Stimulated activated naive B cell treated with anti-CD40 and anti-IgM and Interleukin-4, amounts not matched to agents 10 μg/mL and 1 μg/mL and 100 μg/mL, for 72 hours (primary cell): ENCODE data around the gene SFTPB.

Source experiments
- ATAC-seq, 2 donors: fragments of 150-1000 bp; cut with Tn5 transposase; replicated peaks; 2 replicates each; pipeline ENCODE4 v1.10.0; 2021; ENCODE audit warnings: moderate library complexity in 1 of 2
- DNase-seq: peaks from one replicate; pipeline ENCODE4 v3.0.0; 2021
- H3K27ac Mint-ChIP-seq: one replicate; pipeline ENCODE4 v1.8.0; 2022; ENCODE audit warnings: mild to moderate bottlenecking, mixed read lengths
- H3K27me3 Mint-ChIP-seq, 2 donors: one replicate each; pipeline ENCODE4 v1.8.0; 2022; ENCODE audit warnings: mixed read lengths in 2 of 2
- H3K36me3 Mint-ChIP-seq, 2 donors: one replicate each; pipeline ENCODE4 v1.8.0; 2022; ENCODE audit warnings: mixed read lengths in 2 of 2, mild to moderate bottlenecking in 1 of 2
- H3K4me1 Mint-ChIP-seq, 2 donors: one replicate each; pipeline ENCODE4 v1.8.0; 2022; ENCODE audit warnings: mixed read lengths in 2 of 2, mild to moderate bottlenecking in 1 of 2
- H3K4me3 Mint-ChIP-seq, 2 donors: one replicate each; pipeline ENCODE4 v1.8.0; 2022; ENCODE audit warnings: mild to moderate bottlenecking in 2 of 2, mixed read lengths in 2 of 2, moderate library complexity in 1 of 2
- H3K9me3 Mint-ChIP-seq, 2 donors: one replicate each; pipeline ENCODE4 v1.8.0; 2022; ENCODE audit warnings: mixed read lengths in 2 of 2, mild to moderate bottlenecking in 1 of 2

Gene SFTPB

DNA sequence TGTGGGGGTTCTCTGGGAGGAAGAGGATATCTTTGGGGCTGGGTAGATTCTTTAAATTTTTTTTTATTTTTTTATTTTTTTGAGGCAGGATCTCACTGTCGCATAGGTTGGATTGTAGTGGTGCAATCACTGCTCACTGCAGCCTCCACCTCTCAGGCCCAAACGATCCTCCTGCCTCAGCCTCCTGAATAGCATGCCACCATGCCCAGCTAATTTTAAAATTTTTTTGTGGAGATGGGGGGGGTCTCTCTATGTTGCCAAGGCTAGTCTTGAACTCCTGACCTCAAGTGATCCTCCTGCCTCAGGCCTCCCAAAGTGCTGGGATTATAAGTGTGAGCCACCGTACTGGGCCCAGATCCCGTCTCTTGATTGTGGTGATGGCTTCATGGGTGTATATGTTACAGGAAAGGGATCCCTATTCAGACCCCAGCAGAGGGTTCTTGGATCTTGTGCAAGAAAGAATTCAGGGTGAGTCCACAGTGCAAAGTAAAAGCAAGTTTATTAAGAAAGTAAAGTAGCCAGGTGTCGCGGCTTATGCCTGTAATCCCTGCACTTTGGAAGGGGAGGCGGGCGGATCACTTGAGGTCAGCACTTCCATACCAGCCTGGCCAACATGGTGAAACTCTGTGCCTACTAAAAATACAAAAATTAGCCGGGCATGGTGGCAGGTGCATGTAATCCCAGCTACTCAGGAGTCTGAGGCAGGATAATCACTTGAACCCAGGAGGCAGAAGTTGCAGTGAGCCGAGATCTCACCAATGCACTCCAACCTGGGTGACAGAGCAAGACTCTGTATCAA lies 54.1 kb downstream of the SFTPB start:
- no peaks in the 10 kb centered on the region for H3K27me3 Mint-ChIP-seq
- H3K4me3 Mint-ChIP-seq: no peak overlapping the region
- no peaks in the 10 kb centered on the region for H3K9me3 Mint-ChIP-seq
- DNase-seq (no peak), ATAC-seq (no peak)
- peaks cover 5 to 10% of the 10 kb centered on the region in 2 donors for H3K36me3 Mint-ChIP-seq
- H3K27ac Mint-ChIP-seq: no peak overlapping the region
- peaks cover 6 to 37% of the 10 kb centered on the region in 2 donors for H3K4me1 Mint-ChIP-seq

- H3K36me3 Mint-ChIP-seq: peaks cover 15 to 20% of the 10 kb centered on the region in 2 donors
- H3K27me3 Mint-ChIP-seq: no peaks in the 10 kb centered on the region
- peak within 1 kb of the TSS; percentile 86 to 100 for H3K4me3 Mint-ChIP-seq
- peak; percentile 88 for DNase-seq
- H3K9me3 Mint-ChIP-seq: no peaks in the 10 kb centered on the region
- H3K27ac Mint-ChIP-seq: peak within 1 kb of the TSS; percentile 98
- ATAC-seq: peak; percentile 78 to 82
- H3K4me1 Mint-ChIP-seq: peaks cover 10 to 44% of the 10 kb centered on the region in 2 donors
Observed at GRCh38 chr2:85611705-85612587, 56.1 kb downstream of the SFTPB start, which contains the start of gene C2orf68. Gene C2orf68 (minus strand): TSS chr2:85612066. CDS start chr2:85611984, 82 bp downstream.

DNA sequence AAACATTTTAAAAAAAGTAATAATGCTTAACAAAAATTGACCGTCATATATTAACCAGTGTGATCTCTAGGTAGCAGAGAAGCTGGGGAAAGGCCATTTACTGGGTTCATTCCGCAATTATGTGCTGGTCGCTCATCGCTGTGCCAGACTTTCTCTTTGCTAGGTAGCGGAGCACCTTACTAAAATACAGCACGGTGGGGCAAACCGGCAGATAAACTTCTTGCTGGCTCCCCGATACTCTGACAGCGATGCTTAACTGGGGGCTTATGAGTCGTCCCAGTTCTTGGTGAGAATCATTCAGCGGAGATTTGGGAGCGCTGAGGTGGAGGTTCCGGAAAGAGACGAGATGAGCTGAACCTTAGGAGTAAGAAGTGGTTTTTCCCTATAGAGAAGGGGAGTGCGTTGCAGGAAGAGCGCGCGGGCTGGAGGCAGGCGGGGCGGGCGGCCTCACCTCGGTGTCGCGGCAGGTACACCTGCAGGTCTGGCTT lies 56.7 kb downstream of the SFTPB start:
- H3K4me3 Mint-ChIP-seq: peak overlapping the region; percentile 86 to 100
- no peaks in the 10 kb centered on the region for H3K27me3 Mint-ChIP-seq
- H3K36me3 Mint-ChIP-seq: peaks cover 15 to 20% of the 10 kb centered on the region in 2 donors
- H3K4me1 Mint-ChIP-seq: peaks cover 10 to 49% of the 10 kb centered on the region in 2 donors
- H3K27ac Mint-ChIP-seq: peak overlapping the region; percentile 98
- peak in 1 of 2 donors; percentile 14 for ATAC-seq
- DNase-seq: no peak
- no peaks in the 10 kb centered on the region for H3K9me3 Mint-ChIP-seq
